ENCODE results near the gene PFDN1.

Gene PFDN1

DNA sequence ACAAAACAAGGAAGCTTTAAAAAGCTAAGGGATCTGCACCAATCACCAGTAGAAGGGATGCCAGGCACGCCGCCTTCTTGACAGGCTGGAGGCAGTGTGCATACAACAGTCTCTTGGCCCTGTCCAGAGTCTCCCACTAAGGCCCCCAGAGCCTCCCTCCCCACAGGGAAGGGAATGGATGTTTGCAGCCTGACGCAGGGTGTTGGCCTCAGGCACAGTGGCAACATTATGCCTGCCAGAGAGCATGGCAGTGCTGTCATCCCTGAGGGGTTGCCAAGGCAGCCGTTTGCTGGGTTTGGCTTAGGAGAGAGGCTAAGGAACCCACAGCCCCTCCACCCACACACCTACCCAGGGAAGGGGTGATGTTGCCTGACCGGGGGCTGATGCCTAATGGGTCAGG is 38.7 kb upstream of the PFDN1 start:
- DNase-seq (ENCODE audit: low read depth), result no peak
- H3K4me3 ChIP-seq (ENCODE audit: low read depth, low read length), result no peak overlapping the region
- in situ Hi-C loops (cut with HindIII; ENCODE audit: low sequenced_read_pairs), result no loop called here
- TF ChIP-seq, protein P1, sequence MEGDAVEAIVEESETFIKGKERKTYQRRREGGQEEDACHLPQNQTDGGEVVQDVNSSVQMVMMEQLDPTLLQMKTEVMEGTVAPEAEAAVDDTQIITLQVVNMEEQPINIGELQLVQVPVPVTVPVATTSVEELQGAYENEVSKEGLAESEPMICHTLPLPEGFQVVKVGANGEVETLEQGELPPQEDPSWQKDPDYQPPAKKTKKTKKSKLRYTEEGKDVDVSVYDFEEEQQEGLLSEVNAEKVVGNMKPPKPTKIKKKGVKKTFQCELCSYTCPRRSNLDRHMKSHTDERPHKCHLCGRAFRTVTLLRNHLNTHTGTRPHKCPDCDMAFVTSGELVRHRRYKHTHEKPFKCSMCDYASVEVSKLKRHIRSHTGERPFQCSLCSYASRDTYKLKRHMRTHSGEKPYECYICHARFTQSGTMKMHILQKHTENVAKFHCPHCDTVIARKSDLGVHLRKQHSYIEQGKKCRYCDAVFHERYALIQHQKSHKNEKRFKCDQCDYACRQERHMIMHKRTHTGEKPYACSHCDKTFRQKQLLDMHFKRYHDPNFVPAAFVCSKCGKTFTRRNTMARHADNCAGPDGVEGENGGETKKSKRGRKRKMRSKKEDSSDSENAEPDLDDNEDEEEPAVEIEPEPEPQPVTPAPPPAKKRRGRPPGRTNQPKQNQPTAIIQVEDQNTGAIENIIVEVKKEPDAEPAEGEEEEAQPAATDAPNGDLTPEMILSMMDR (IDR thresholded peaks at IDR 0.05; ENCODE audit: low read depth, low read length, missing control alignments), result no peak

DNA sequence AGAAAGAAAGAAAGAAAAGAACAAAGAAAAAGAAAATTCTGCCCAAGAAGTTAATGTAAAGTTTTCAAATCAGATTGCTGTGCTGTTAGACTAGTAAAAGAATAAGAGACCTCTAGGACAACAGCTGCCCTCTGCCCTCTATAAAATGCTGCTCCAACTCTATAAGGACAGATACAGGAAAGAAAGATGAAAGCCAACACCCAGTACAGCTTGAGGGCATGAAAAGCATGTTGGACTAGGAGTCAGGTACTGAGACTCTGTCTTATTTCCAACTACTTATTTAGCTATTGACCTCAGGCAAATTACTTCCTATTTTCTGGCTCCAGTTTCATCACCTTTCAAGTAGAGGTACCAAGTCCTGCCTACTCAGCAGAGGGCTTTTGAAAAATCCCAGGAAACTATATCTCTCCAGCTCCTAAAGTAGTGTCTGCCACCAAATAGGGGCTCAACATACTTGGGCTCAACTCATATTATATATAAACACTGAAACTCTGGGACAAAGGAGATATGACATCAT is 37.8 kb upstream of the PFDN1 start:
- TF ChIP-seq, protein P1 (IDR thresholded peaks at IDR 0.05; ENCODE audit: low read depth, low read length, missing control alignments), result no peak
- in situ Hi-C loops (cut with HindIII; ENCODE audit: low sequenced_read_pairs), result no loop called here
- H3K4me3 ChIP-seq (ENCODE audit: low read depth, low read length), result no peak overlapping the region
- DNase-seq (ENCODE audit: low read depth), result no peak

DNA sequence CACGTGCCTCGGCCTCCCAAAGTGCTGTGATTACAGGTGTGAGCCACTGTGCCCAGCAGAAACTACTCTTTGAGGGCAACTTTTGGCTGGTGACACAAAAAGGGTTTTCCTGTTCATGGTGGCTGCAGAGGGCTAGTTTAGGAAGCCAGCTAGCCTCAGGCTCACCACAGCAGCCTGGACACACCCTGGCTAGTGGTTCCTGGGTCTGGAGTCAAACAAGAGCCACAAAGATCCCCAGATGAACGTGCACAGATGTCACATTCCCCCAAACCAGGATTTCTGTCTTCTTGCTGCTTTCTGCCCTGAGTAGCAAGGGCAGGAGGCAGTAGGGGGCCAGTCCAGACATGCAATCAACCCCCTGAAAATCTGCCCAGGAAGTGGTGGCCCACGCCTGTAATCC is 36.7 kb upstream of the PFDN1 start:
- TF ChIP-seq, protein P1 (IDR thresholded peaks at IDR 0.05; ENCODE audit: low read depth, low read length, missing control alignments), result no peak
- H3K4me3 ChIP-seq (ENCODE audit: low read depth, low read length), result no peak overlapping the region
- in situ Hi-C loops (cut with HindIII; ENCODE audit: low sequenced_read_pairs), result no loop called here
- no peak for DNase-seq (ENCODE audit: low read depth)

DNA sequence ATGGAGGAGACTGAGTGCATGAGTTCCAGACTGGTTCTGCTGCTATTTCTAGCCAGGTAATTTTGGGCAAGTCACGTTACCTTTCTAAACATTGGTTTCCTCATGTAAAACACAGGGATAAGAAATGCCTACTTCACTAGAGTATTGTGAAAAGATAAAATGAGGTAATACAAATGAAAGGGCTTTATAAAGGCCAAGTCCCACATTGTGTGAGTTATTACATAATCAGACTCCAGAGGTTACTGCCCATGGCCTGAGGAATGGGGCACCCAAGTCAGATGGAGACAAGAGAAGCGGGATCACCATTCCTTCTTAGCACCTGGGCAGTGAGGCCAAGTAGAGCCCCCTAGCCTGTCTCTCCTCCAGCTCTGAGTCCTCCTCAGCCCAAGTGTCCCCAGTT is 36.0 kb upstream of the PFDN1 start:
- TF ChIP-seq, protein P1 (IDR thresholded peaks at IDR 0.05; ENCODE audit: low read depth, low read length, missing control alignments), result no peak
- in situ Hi-C loops (cut with HindIII; ENCODE audit: low sequenced_read_pairs), result no loop called here
- DNase-seq (ENCODE audit: low read depth), result no peak
- H3K4me3 ChIP-seq (ENCODE audit: low read depth, low read length), result no peak overlapping the region

DNA sequence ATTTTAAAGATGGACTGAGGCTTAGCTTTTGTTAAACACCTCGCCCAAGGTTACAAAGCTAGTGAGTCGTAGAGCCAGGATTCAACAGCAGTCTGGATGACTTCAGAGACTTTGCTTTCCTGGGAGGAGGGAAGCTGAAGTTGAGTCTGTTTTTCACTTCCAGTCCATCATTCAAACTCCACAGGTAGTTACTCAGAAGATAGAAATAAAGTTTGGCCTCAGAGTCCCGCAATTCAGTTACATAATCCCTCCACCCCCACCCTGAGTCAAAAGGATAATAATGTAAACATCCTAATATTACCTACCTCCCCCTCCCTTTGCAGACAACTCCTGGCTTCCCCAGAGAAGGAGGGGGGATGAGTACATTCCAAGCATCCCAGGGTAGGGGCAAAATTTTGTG is 35.4 kb upstream of the PFDN1 start:
- TF ChIP-seq, protein P1 (IDR thresholded peaks at IDR 0.05; ENCODE audit: low read depth, low read length, missing control alignments), result no peak
- no peak for DNase-seq (ENCODE audit: low read depth)
- no peak overlapping the region for H3K4me3 ChIP-seq (ENCODE audit: low read depth, low read length)
- in situ Hi-C loops (cut with HindIII; ENCODE audit: low sequenced_read_pairs), result no loop called here

DNA sequence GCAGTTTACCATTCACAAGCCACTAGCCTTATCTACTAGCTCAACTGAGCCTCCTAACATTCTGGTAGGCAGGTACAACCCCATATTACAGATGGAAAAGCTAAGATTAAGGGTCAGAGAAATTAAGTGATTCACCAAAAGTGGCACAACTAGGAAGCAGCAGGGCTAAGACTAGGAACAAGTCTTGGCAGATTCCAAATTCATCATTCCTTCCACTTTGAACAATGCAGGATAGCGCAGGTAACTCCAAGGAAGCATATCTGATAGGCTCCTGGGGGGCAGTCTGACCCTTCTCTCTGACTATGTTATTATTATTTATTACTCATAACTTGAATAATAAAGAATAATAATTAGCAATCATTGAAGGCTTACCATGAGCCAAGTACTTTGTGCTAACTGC is 35.0 kb upstream of the PFDN1 start:
- DNase-seq (ENCODE audit: low read depth), result no peak
- in situ Hi-C loops (cut with HindIII; ENCODE audit: low sequenced_read_pairs), result no loop called here
- no peak overlapping the region for H3K4me3 ChIP-seq (ENCODE audit: low read depth, low read length)

More for the DNA sequence above, 35.0 kb upstream of the PFDN1 start:
- TF ChIP-seq, protein P1 (IDR thresholded peaks at IDR 0.05; ENCODE audit: low read depth, low read length, missing control alignments), result no peak

Measured in astrocyte of the cerebellum (primary cell).